Testis (tissue), 2 donors: ENCODE data around the gene FOXN1.

Source experiments
- CTCF ChIP-seq, 3 experiments: fragments of 450-650 bp in 2 of 3; fragments of 200-600 bp in 1 of 3; sonication (generic) in 1 of 3; IDR thresholded peaks; one replicate each; pipeline ENCODE4 v1.5.1; 2016 to 2019; ENCODE audit warnings: antibody characterized with exemption in 3 of 3, mild to moderate bottlenecking in 2 of 3, moderate library complexity in 1 of 3
- POLR2A ChIP-seq: fragments of 450-650 bp; IDR thresholded peaks from one replicate; pipeline ENCODE4 v1.6.1; 2017; ENCODE audit warnings: antibody characterized with exemption, mild to moderate bottlenecking, moderate library complexity

DNA sequence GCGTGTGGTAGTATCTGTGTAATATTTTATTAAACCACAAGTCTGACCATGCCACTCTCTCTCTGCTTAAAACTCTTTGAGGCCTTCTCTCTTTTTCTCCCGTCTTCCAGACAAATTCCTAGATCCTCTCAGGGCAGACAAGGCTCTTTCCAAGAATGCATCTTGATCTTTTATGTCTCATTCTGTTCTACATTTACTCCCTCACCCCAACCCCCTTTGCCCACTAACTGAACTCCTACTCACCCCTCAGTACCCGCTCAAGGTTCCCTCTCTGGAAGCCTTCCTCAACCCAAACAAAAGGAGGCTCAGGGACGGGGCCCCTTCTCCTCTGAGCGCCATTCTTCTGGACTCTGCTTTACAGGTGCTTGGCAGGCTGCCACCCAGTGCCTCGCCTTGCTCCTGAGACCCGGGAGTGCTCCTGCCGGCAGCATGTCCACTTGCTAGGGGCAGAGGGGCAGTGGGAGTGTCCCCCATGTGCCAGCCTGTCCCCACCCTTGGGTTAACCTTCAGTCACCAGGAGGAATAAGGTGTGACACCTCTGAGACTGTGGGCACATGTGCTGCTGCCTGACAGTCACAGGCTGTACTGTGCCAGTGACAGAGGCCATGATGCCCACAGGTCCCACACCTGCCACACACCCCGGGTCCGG is 23.5 kb upstream of the FOXN1 start:
- no peak for TF ChIP-seq CTCF (IDR thresholded peaks at IDR 0.05)
- TF ChIP-seq POLR2A, result no peak
